CD8-positive, alpha-beta memory T cell (primary cell): ENCODE measurements around the gene CHI3L1. TPM values are rescaled to one million over a fixed set of nuclear protein-coding genes. Genes with fewer than 3 reads are reported as not detected.
A peak's percentile ranks its signal among the peaks of the same experiment; 100 is the strongest.

ENCODE experiments used
- CTCF ChIA-PET: fragments of 350-600 bp; sonication (Branson Sonifier 250); formaldehyde crosslinking; loops from one replicate; lab custom pipeline; 2021; ENCODE audit warnings: antibody characterized with exemption; lab: Charles Lee
- POLR2A ChIA-PET: fragments of 350-600 bp; sonication (Branson Sonifier 250); formaldehyde crosslinking; loops from one replicate; lab custom pipeline; 2021; ENCODE audit warnings: antibody characterized with exemption; lab: Charles Lee
- DNase-seq, 5 donors: peaks; one replicate each; pipeline versions ENCODE4 v3.0.0 to v3.0.0-alpha.2; 2020 to 2022; ENCODE audit warnings: mixed read lengths in 1 of 5
- H3K27ac ChIP-seq: one replicate; pipeline ENCODE4 v1.7.0; 2013; ENCODE audit warnings: low read depth, mild to moderate bottlenecking, low read length, moderate library complexity
- H3K27me3 ChIP-seq: 2 replicates; pipeline ENCODE4 v1.7.0; 2013; ENCODE audit warnings: low read length, mild to moderate bottlenecking; ENCODE audit not compliant: insufficient read depth, poor library complexity, severe bottlenecking
- H3K36me3 ChIP-seq: 2 replicates; pipeline ENCODE4 v1.7.0; 2013; ENCODE audit warnings: mild to moderate bottlenecking, low read length, moderate library complexity; ENCODE audit not compliant: insufficient read depth
- H3K4me1 ChIP-seq: 2 replicates; pipeline ENCODE4 v1.7.0; 2013; ENCODE audit warnings: mild to moderate bottlenecking, low read length, moderate library complexity; ENCODE audit not compliant: insufficient read depth
- H3K4me3 ChIP-seq: 2 replicates; pipeline ENCODE4 v1.7.0; 2013; ENCODE audit warnings: mild to moderate bottlenecking, low read length
- H3K9me3 ChIP-seq: 2 replicates; pipeline ENCODE4 v1.7.0; 2013; ENCODE audit warnings: mild to moderate bottlenecking, low read length
- H3K27ac Mint-ChIP-seq, 8 donors: one replicate each; pipeline ENCODE4 v1.8.0; 2020 to 2021; ENCODE audit warnings: mixed read lengths in 8 of 8, mild to moderate bottlenecking in 6 of 8, inconsistent platforms in 3 of 8, moderate library complexity in 3 of 8
- H3K27me3 Mint-ChIP-seq, 2 donors: one replicate each; pipeline ENCODE4 v1.8.0; 2020 to 2021; ENCODE audit warnings: mixed read lengths in 2 of 2, mild to moderate bottlenecking in 1 of 2, moderate library complexity in 1 of 2
- H3K36me3 Mint-ChIP-seq, 3 donors: one replicate each; pipeline ENCODE4 v1.8.0; 2020 to 2021; ENCODE audit warnings: mixed read lengths in 3 of 3, inconsistent platforms in 1 of 3, mild to moderate bottlenecking in 1 of 3
- H3K4me1 Mint-ChIP-seq, 3 donors: one replicate each; pipeline ENCODE4 v1.8.0; 2020 to 2021; ENCODE audit warnings: mixed read lengths in 3 of 3, inconsistent platforms in 1 of 3, mild to moderate bottlenecking in 1 of 3
- H3K4me3 Mint-ChIP-seq, 7 donors: one replicate each; pipeline ENCODE4 v1.8.0; 2020 to 2021; ENCODE audit warnings: mixed read lengths in 7 of 7, mild to moderate bottlenecking in 6 of 7, moderate library complexity in 4 of 7, inconsistent platforms in 2 of 7
- H3K9me3 Mint-ChIP-seq, 5 donors: one replicate each; pipeline ENCODE4 v1.8.0; 2020 to 2022; ENCODE audit warnings: mixed read lengths in 5 of 5, mild to moderate bottlenecking in 3 of 5, moderate library complexity in 2 of 5, inconsistent platforms in 1 of 5
- polyA plus RNA-seq: library from polyadenylated mRNA; unstranded; fragments of 300-500 nt; fragmentation: Illumina TruSeq; gene quantifications from one replicate; pipeline ENCODE4 v1.2.3, GENCODE V29; 2021
- total RNA-seq, 2 experiments: library from RNA; stranded (reverse); gene quantifications; one replicate each; pipeline ENCODE4 v1.2.3, GENCODE V29; 2021

CHI3L1 gene
- total and polyA plus RNA-seq, 3 experiments from 2014 or later = not detected

DNA sequence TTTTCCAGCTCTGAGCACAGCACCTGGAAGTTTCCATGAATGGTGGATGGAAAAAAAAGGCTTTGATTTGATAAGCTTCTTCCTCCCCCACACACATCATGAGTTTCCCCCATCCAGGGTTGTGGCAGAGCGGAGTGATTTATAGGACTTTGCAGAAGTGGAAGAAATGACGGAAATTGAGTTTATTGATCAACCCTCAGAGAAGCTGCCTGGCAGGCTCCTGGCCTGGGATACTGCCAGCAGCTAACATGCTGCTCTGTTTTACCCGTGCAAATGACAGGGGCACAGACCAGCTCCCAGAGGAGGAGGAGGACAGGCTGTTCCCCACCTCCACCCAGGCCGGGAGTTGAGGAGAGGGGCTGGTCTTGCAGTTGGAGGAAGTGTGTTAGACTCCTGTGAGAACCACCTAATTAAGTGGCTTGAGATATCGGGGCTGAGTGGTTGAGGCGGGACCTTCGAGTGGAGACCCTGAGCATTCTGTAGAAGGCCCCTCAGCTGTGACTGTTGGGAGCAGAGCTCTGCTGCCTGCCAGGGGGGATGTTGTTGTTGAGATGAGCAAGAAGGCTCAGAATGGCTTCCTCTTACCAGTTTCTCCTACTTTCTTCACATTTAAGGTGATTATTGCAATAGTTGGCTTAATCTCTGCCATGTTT lies 37.2 kb downstream of the CHI3L1 start:
- ChIA-PET CTCF (no interaction called here), POLR2A (no interaction called here)
- Mint-ChIP-seq H3K9me3 (no peaks in the 10 kb centered on the region), H3K4me1 (no peaks in the 10 kb centered on the region), H3K36me3 (no peaks in the 10 kb centered on the region), H3K27ac (peak overlapping the region in 2 of 8 donors; percentile 42 to 82), H3K27me3 (peaks cover 11 to 14% of the 10 kb centered on the region in 2 donors), H3K4me3 (no peak overlapping the region)
- Histone ChIP-seq H3K27ac (no peak overlapping the region), H3K9me3 (no peaks in the 10 kb centered on the region), H3K36me3 (no peaks in the 10 kb centered on the region), H3K4me1 (no peaks in the 10 kb centered on the region), H3K27me3 (no peaks in the 10 kb centered on the region), H3K4me3 (no peak overlapping the region)
- DNase-seq = no peak

DNA sequence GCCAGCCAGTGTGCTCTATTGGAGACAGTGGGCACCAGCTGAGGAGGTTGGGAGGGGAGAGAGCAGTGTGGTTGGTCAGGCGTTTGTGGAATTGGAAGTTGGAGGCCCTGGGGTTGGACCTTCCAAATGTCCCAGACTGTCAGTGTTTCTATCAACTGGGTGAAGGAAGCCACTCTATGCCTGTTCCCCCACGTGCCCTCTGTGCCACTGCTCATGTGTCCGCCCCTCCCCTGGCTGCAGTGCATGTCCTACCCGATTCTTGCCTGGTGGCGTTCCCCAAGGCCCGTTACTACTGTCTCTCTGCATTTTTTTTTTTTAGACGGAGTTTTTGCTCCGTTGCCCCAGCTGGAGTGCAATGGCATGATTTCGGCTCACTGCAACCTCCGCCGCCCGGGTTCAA lies 37.9 kb downstream of the CHI3L1 start:
- Mint-ChIP-seq H3K4me1 (no peaks in the 10 kb centered on the region), H3K4me3 (no peak overlapping the region), H3K27ac (no peak overlapping the region), H3K27me3 (peaks cover 11% of the 10 kb centered on the region in 2 donors), H3K36me3 (no peaks in the 10 kb centered on the region), H3K9me3 (peaks cover 0 to 4% (median under 1%) of the 10 kb centered on the region in 5 donors)
- Histone ChIP-seq H3K36me3 (no peaks in the 10 kb centered on the region), H3K4me3 (no peak overlapping the region), H3K4me1 (no peaks in the 10 kb centered on the region), H3K9me3 (no peaks in the 10 kb centered on the region), H3K27ac (no peak overlapping the region), H3K27me3 (no peaks in the 10 kb centered on the region)
- POLR2A ChIA-PET = no interaction called here
- DNase-seq = no peak
- CTCF ChIA-PET = interaction anchor here (1.1 kb wide), 1 partner anchor 14 kb away, joined by 4 read pairs; no protein-coding TSS in a partner anchor

DNA sequence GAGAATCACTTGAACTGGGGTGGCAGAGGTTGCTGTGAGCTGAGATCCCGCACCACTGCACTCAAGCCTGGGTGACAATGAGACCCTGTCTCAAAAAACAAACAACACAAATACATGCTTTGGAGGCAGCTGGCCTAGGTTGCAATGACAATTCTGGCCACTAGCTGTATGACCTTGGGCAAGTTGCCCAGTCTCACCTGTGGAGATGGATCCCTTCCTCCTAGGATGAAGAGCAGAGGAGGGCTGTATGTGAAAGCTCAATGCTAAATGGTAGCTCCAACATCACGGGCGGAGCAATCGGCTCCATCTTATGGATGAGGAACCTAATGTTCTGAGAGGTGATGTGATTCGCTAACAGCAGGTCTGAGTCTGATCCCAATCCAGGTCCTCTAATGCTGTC lies 38.4 kb downstream of the CHI3L1 start:
- Histone ChIP-seq H3K36me3 (no peaks in the 10 kb centered on the region), H3K9me3 (no peaks in the 10 kb centered on the region), H3K27ac (no peak overlapping the region), H3K4me1 (no peaks in the 10 kb centered on the region), H3K27me3 (no peaks in the 10 kb centered on the region), H3K4me3 (no peak overlapping the region)
- ChIA-PET CTCF (interaction anchor here (1.1 kb wide), 1 partner anchor 14 kb away, joined by 4 read pairs; no protein-coding TSS in a partner anchor), POLR2A (no interaction called here)
- H3K4me3 Mint-ChIP-seq = no peak overlapping the region
- no peak for DNase-seq
- no peaks in the 10 kb centered on the region for H3K36me3 Mint-ChIP-seq
- H3K27ac Mint-ChIP-seq = no peak overlapping the region
- H3K9me3 Mint-ChIP-seq = peaks cover 0 to 5% (median 2%) of the 10 kb centered on the region in 5 donors
- H3K4me1 Mint-ChIP-seq = no peaks in the 10 kb centered on the region
- peaks cover 7 to 11% of the 10 kb centered on the region in 2 donors for H3K27me3 Mint-ChIP-seq

DNA sequence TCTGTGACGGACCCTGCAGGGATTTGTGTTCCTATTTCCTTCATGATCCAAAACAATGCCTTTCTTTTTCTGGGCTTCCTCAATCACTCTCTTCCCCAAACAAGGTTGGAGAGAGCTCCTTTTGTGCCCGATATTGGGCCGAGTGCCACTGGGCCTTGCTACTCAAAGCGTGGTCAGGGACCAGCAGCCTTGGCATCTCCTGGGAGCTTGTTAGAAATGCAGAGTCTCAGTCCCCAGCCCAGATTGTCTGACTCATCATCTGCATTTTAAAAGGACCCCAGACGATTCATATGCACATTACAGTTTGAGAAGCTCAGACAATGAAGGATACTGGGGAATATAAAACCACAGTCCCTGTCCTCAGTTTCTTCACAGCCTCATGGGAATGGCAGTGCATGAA lies 39.1 kb downstream of the CHI3L1 start:
- DNase-seq = no peak
- no peak overlapping the region for H3K4me3 Mint-ChIP-seq
- Histone ChIP-seq H3K9me3 (no peaks in the 10 kb centered on the region), H3K36me3 (no peaks in the 10 kb centered on the region), H3K4me3 (no peak overlapping the region), H3K27ac (no peak overlapping the region), H3K27me3 (no peaks in the 10 kb centered on the region), H3K4me1 (no peaks in the 10 kb centered on the region)
- ChIA-PET CTCF (interaction anchor here (1.1 kb wide), 1 partner anchor 15 kb away, joined by 4 read pairs; no protein-coding TSS in a partner anchor), POLR2A (no interaction called here)
- H3K36me3 Mint-ChIP-seq = no peaks in the 10 kb centered on the region
- H3K27me3 Mint-ChIP-seq = peaks cover 7 to 11% of the 10 kb centered on the region in 2 donors
- H3K4me1 Mint-ChIP-seq = no peaks in the 10 kb centered on the region
- no peak overlapping the region for H3K27ac Mint-ChIP-seq
- peaks cover 0 to 5% (median 2%) of the 10 kb centered on the region in 5 donors for H3K9me3 Mint-ChIP-seq

DNA sequence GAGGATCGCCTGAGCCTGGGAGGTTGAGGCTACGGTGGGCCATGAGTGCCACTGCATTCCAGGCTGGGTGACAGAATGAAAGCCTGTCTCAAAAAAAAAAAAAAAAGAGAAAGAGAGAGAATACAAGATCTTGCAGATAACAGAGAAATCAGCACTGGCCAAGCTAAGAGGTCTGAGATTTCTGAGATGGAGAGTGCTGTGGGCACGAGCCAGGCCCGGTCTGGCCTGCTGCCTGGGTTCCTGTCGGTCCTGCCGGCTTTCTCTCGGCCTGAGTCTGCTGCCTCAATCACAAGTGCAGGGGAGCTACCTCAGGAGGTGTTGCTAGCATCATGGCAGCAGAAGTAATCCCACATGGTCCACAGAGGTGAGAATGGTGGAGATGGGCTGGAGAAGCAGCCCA lies 40.0 kb downstream of the CHI3L1 start:
- Mint-ChIP-seq H3K9me3 (peaks cover 0 to 8% (median 2%) of the 10 kb centered on the region in 5 donors), H3K36me3 (no peaks in the 10 kb centered on the region), H3K4me3 (no peak overlapping the region), H3K27me3 (peaks cover 7 to 11% of the 10 kb centered on the region in 2 donors), H3K27ac (peak overlapping the region in 1 of 8 donors; percentile 29), H3K4me1 (no peaks in the 10 kb centered on the region)
- ChIA-PET POLR2A (no interaction called here), CTCF (no interaction called here)
- H3K36me3 ChIP-seq = no peaks in the 10 kb centered on the region
- H3K4me1 ChIP-seq = no peaks in the 10 kb centered on the region
- no peaks in the 10 kb centered on the region for H3K9me3 ChIP-seq
- no peak overlapping the region for H3K4me3 ChIP-seq
- no peak overlapping the region for H3K27ac ChIP-seq
- H3K27me3 ChIP-seq = no peaks in the 10 kb centered on the region
- no peak for DNase-seq

DNA sequence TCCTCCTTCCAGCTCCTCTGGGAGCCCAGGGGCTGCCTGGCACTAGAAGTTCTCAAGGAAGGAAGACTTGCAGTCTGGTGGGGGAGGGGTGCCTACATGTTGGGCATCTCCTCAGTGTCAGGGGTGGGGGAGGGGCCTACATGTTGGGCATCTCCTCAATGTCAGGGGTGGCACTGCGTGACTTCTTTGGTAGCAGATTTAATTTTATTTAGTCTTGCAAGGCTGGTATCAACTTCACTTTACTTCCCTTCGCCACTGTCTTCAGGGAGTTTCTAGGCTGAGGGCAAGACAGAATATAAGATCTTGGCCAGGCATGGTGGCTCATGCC lies 40.5 kb downstream of the CHI3L1 start:
- ChIA-PET POLR2A (no interaction called here), CTCF (no interaction called here)
- H3K9me3 ChIP-seq = no peaks in the 10 kb centered on the region
- Mint-ChIP-seq H3K4me1 (no peaks in the 10 kb centered on the region), H3K4me3 (no peak overlapping the region), H3K27me3 (peaks cover 4 to 11% of the 10 kb centered on the region in 2 donors), H3K9me3 (peaks cover 0 to 8% (median 2%) of the 10 kb centered on the region in 5 donors), H3K36me3 (no peaks in the 10 kb centered on the region), H3K27ac (no peak overlapping the region)
- H3K4me1 ChIP-seq = no peaks in the 10 kb centered on the region
- H3K27me3 ChIP-seq = no peaks in the 10 kb centered on the region
- H3K27ac ChIP-seq = no peak overlapping the region
- H3K36me3 ChIP-seq = no peaks in the 10 kb centered on the region
- no peak overlapping the region for H3K4me3 ChIP-seq
- DNase-seq = no peak

DNA sequence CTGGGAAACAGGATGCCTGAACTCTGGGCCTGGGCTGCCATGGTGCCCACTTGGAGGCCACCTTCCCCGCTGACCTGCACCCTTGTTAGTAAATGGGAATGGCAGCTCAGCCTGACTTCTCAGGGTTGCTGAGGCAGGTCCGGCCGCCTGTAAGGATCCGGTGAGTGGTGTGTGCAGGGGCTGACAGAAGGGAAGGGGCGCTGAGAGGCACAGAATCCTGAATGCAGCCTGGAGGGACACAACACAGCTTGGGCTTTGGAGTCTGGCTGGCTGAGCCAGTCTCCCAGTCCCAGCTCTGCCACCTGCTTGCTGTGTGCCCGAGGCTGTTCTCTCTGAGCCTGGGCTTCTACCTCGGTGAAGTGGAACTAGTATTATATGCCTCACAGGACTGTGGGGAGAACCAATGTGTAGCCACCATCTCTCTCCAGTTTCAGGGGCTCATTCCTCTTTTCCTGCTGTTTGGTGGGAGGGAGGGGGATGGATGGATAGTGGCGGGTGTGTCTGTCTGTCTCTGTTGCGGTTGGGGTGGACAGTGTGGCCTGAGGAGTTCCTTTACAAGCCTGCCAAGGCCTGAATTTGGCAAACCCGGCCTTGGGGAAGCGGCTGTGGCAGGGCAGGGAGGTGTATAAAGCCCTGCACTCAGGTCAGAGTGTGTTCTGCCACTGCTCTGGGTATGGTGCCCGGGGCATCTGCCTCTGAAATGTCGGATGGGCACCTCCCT lies 41.0 kb downstream of the CHI3L1 start:
- Mint-ChIP-seq H3K4me3 (no peak overlapping the region), H3K27me3 (peaks cover 4 to 9% of the 10 kb centered on the region in 2 donors), H3K36me3 (no peaks in the 10 kb centered on the region), H3K27ac (peak overlapping the region in 1 of 8 donors; percentile 50), H3K4me1 (no peaks in the 10 kb centered on the region), H3K9me3 (peaks cover 0 to 8% (median 2%) of the 10 kb centered on the region in 5 donors)
- H3K4me1 ChIP-seq = no peaks in the 10 kb centered on the region
- DNase-seq = no peak
- H3K27me3 ChIP-seq = no peaks in the 10 kb centered on the region
- H3K4me3 ChIP-seq = no peak overlapping the region
- no peaks in the 10 kb centered on the region for H3K36me3 ChIP-seq
- ChIA-PET CTCF (no interaction called here), POLR2A (no interaction called here)
- H3K9me3 ChIP-seq = no peaks in the 10 kb centered on the region
- no peak overlapping the region for H3K27ac ChIP-seq

DNA sequence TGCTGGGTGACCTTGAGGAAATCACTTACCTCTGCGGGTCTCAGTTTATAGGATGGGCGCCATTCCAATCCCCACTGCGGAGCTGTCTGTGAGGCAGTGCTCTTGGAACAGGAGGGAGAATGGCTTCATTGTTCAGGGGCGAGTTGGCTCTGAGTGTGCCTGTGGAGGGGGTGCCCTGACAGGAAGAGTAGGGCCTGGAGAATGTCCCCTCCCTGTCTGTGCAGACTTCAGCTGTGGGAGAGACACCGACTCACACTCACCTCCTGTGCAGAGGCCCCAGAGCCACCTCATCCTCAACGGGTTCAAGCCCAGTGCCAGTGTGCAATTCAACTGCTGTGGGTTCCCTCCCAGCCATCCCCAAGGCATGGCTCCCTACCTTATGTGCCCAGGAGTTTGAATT lies 41.8 kb downstream of the CHI3L1 start:
- H3K36me3 Mint-ChIP-seq = no peaks in the 10 kb centered on the region
- ChIA-PET POLR2A (no interaction called here), CTCF (no interaction called here)

More for the DNA sequence above, 41.8 kb downstream of the CHI3L1 start:
- Histone ChIP-seq H3K27ac (no peak overlapping the region), H3K27me3 (no peaks in the 10 kb centered on the region), H3K9me3 (no peaks in the 10 kb centered on the region), H3K4me1 (no peaks in the 10 kb centered on the region), H3K4me3 (no peak overlapping the region), H3K36me3 (no peaks in the 10 kb centered on the region)
- Mint-ChIP-seq H3K4me1 (no peaks in the 10 kb centered on the region), H3K9me3 (peaks cover 0 to 8% (median 2%) of the 10 kb centered on the region in 5 donors), H3K27me3 (peaks cover 4 to 6% of the 10 kb centered on the region in 2 donors), H3K27ac (no peak overlapping the region), H3K4me3 (no peak overlapping the region)
- DNase-seq = no peak
